ENCODE data around the gene HIPK4.
"Not testable (repeated sequence)": the region's sequence is repeated elsewhere in the genome, so short reads cannot be mapped to it uniquely, and the experiment has no call there.

The HIPK4 gene

DNA sequence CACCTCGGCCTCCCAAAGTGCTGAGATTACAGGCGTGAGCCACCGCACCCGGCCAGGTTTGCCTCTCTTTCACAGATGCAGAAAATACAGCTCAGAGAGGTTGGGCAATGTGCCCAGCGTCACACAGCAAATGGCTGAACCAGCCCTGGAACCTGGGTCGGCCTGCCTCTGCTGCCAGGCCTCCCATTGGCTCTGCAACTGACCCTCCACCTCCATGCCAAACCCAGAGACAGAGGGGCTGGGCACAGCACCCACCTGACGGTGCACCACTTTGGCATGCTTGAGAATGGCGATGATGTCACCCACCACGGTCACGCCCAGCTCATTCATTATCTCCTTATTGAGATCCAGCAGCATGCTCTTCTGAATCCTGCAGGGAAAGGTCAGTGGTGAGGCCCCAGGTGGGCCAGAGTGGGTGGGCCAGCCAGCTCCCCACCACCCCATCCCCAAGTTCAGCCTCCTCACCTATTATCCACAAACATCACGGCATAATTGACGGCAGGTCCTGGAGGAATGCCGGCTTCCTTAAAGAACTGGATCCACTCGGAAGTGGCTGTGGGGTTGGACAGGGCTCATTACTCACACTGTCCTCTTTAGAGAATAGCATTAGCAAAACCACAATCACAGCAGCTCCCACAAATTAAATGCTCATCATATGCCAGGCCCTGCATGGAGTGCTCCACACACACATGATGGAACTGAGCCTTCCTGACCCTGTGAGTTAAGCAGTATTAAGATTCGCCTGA lies 54.0 kb downstream of the HIPK4 start:
- no peak for DNase-seq

DNA sequence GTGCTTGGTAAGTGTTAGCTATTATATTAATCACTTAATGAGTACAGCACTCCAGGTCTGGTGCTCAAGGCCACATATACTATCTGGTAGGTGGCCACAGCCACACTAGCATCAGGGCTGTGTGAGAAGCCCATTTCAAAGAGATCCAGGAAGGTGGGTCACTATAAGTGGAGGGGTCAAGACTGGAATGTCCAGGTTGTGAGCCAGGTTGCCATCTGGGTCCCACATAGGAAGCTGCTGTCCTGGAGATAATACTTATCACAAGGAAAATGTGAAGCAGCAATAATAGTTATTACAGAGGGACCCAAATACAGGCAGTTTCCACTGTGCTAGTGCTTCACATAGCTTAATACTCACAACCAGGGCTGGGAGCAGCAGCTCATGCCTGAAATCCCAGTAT lies 54.9 kb downstream of the HIPK4 start:
- no peak for DNase-seq

DNA sequence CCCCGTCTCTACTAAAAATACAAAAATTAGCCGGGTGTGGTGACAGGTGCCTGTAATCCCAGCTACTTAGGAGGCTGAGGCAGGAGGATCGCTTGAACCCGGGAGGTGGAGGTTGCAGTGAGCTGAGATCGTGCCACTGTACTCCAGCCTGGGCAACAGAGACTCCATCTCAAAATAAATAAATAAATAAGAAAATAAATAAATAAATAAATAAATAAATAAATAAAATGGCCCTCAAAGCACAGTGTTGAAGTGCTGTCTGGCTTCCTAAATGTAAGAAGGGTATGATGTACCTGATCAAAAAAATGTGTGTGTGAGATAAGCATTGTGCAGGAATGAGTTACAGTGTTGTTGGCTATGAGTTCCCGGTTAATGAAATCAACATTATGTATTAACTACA lies 56.9 kb downstream of the HIPK4 start:
- not testable (repeated sequence) for DNase-seq

DNA sequence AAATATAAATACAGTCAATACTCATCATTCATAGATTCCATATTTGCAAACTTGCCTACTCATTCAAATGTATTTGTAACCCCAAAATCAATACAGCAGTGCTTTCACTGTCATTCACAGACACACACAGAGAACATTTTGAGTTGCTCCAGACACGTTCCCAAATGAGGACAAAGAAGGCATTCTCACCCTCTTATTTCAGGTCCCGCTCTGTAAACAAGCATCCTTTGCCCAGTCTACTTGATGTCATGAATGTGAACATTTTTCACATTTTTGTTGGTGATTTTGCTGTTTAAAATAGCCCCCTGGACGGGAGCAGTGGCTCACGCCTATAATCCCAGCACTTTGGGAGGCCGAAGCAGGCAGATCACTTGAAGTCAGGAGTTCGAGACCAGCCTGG lies 57.3 kb downstream of the HIPK4 start:
- no peak for DNase-seq

DNA sequence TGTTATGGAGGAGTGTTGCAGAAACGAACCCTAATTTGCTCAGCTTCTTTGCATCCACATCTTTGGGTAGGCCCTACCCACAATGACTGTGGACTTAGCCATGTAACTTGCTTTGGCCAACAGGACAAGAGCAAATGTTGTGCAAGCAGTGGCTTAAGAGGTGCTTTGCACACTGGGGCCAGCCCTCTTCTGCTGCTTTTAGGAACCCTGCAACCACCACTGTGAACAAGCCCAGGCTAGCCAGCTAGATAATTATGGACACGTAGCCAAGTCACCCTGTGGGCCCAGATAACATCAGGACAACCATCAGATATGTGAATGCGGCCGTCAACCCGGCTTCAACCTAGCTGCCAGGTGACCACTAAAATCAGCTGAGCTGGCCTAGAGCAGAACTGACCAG lies 58.9 kb downstream of the HIPK4 start:
- no peak for DNase-seq
